NCI-H510A (cell line): Measurements from ENCODE around the gene C7orf33.

Experiments
- DNase-seq: peaks from one replicate; lab custom pipeline; 2025; lab: John Stamatoyannopoulos, UW

C7orf33 gene

GRCh38 chr7:148626828-148627227, 36.3 kb downstream of the C7orf33 start:
- no peak for DNase-seq

DNA sequence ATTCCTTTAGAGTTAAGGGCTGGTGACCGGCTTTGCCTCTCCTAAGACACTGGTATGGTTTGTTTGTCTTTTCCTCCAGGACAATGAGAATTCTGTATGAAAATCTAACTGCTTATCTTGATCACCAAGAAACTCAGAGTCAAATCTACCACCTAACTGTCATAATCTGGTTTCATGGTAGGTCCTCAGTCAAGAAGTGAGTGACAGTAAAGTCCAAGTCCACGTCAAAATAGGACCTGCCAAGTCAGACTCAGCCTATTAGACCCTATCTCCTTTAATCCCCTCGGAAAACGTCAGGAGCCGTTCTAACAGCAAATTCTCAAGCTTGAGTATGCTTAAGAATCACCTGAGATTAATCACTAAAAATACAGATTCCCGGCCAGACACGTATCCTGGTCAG, 37.4 kb downstream of the C7orf33 start:
- no peak for DNase-seq

- DNase-seq = no peak
These were observed 39.5 kb downstream of the C7orf33 start for GRCh38 chr7:148630078-148630477.

GRCh38 chr7:148633761-148634160, 43.2 kb downstream of the C7orf33 start:
- DNase-seq = no peak

DNA sequence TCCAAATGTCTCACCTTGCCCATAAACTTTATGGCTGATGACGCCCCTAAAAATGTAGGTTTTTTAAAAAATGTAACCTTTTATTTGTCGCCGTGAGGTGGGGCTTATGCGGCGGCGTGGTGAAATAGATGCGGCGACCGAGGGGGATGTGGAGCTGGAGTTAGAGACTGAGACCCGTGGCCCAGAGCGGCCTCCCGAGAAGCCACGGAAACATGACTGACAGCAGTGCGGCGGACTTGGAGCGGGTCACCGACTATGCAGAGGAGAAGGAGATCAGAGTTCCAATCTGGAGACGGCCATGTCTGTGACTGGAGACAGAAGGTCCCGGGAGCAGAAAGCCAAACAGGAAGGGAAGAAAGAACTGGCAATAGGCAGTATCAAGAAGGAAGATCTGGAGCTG, 46.5 kb downstream of the C7orf33 start:
- DNase-seq = no peak

DNA sequence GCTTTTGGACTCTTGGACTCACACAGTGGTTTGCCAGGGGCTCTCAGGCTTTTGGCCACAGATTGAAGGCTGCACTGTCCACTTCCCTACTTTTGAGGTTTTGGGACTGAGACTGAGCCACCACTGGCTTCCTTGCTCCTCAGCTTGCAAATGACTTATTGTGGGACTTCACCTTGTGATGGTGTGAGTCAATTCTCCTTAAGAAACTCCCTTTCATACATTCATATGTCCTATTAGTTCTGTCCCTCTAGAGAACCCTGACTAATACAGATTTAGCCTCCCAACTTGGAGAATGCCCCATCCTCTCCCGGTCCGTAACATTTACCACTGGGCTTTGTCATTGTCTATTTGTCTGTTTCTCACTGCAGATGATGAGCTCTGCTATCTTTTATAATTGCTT, 55.3 kb downstream of the C7orf33 start:
- no peak for DNase-seq

- DNase-seq = no peak
These were observed 59.8 kb downstream of the C7orf33 start for GRCh38 chr7:148650232-148650858.

DNA sequence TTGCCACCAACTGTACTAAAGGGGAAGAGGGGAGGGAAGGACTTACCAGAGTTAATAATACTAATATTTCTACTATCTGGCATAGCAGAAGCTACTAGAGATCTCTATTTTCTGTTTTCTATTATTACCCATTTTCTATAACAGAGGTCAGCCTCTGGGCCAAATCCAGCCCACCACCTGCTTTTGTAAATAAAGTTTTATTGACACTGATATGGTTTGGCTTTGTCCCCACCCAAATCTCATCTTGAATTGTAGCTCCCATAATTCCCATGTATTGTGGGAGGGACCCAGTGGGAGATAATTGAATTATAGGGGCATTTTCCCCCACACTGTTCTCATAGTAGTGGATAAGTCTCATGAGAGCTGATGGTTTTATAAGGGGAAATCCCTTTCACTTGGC, 62.2 kb downstream of the C7orf33 start:
- DNase-seq = no peak

GRCh38 chr7:148657929-148658328, 67.4 kb downstream of the C7orf33 start:
- no peak for DNase-seq

- DNase-seq = no peak
These were observed 70.9 kb downstream of the C7orf33 start for GRCh38 chr7:148661471-148661870.

GRCh38 chr7:148662646-148663045, 72.1 kb downstream of the C7orf33 start:
- no peak for DNase-seq

DNA sequence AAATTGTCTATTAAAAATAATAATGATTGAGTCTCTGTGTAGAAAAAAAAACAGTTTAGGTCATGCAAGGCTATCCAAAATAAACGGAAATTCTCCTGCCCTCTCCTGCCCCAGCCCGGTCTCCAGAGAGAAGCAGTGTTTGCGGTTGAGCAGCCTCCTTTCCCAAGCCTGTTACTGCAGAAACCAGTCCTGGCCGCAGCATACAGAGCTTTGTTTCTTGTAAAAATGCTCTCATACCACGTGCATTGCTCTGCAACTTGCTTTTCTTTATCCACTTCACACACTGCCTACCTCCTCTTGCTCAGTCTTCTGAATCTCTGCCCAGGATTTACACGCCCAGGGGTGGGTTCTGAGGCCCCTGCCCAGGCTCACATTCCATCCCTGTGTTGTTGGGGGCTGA, 73.8 kb downstream of the C7orf33 start:
- DNase-seq = no peak

DNA sequence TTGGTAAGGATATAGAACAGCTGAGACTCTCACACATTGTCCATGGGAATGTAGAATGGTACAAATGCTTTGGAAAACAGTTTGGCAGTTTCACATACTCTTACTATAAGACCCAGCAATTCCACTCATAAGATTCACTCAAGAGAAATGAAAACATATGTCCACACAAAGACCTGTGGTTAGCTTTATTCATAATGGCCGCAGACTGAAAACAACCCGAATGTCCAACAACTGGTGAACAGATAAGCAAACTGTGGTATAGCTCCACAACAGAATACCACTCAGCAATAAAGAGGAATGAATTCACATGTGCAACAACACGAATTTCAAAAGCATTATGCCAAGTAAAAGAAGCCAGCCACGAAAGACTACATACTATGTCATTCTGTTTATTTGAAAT, 74.7 kb downstream of the C7orf33 start:
- DNase-seq = no peak
